Keratinocyte (primary cell): ENCODE data around the gene TOGARAM1.

ENCODE experiments used
- EZH2 ChIP-seq: IDR thresholded peaks from one replicate; pipeline ENCODE4 v1.6.1; 2012; ENCODE audit warnings: inconsistent platforms, mild to moderate bottlenecking, low read length, moderate library complexity
- TF ChIP-seq, protein P1 (sequence below), 3 experiments: IDR thresholded peaks in 1 of 3; conservative IDR thresholded peaks in 1 of 3; optimal IDR thresholded peaks in 1 of 3; 2 replicates in 2 of 3; 3 replicates in 1 of 3; pipeline versions ENCODE3 to v1.5.1; 2011; ENCODE audit warnings: low read length in 3 of 3, mild to moderate bottlenecking in 3 of 3, moderate library complexity in 2 of 3, control low read depth in 1 of 3, inconsistent platforms in 1 of 3; ENCODE audit not compliant: insufficient read depth in 2 of 3; ENCODE audit errors: extremely low read depth in 1 of 3

DNA sequence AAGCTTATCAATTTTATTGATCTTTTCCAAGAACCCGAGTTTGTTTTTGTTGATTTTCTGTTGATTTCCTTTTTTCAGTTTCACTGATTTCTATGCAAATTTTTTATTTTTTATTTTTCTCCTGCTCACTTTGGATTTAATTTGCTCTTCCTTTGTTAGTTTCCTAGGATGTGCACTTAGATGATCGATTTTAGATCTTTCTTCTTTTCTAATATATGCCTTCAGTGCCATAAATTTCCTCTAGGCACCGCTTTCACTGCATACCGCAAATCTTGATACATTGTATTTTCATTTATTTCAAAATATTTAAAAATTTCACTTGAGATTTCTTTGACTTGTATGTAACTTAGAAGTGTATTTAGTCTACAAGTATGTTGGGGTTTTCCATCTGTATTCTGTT lies 9.5 kb downstream of the TOGARAM1 start:
- TF ChIP-seq, protein P1, sequence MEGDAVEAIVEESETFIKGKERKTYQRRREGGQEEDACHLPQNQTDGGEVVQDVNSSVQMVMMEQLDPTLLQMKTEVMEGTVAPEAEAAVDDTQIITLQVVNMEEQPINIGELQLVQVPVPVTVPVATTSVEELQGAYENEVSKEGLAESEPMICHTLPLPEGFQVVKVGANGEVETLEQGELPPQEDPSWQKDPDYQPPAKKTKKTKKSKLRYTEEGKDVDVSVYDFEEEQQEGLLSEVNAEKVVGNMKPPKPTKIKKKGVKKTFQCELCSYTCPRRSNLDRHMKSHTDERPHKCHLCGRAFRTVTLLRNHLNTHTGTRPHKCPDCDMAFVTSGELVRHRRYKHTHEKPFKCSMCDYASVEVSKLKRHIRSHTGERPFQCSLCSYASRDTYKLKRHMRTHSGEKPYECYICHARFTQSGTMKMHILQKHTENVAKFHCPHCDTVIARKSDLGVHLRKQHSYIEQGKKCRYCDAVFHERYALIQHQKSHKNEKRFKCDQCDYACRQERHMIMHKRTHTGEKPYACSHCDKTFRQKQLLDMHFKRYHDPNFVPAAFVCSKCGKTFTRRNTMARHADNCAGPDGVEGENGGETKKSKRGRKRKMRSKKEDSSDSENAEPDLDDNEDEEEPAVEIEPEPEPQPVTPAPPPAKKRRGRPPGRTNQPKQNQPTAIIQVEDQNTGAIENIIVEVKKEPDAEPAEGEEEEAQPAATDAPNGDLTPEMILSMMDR (optimal IDR thresholded peaks at IDR 0.05 in 1 of 3, IDR thresholded peaks at IDR 0.05 in 1 of 3, conservative IDR thresholded peaks at IDR 0.05 in 1 of 3; ENCODE audit: extremely low read depth in 1 of 3, insufficient read depth in 2 of 3, low read length in 3 of 3): no peak
- TF ChIP-seq EZH2: no peak
